ENCODE data around the gene METTL16.

GRCh38 chr17:2393954-2394749 lies 117.5 kb downstream of the METTL16 start:
- TF ChIP-seq, protein P1, sequence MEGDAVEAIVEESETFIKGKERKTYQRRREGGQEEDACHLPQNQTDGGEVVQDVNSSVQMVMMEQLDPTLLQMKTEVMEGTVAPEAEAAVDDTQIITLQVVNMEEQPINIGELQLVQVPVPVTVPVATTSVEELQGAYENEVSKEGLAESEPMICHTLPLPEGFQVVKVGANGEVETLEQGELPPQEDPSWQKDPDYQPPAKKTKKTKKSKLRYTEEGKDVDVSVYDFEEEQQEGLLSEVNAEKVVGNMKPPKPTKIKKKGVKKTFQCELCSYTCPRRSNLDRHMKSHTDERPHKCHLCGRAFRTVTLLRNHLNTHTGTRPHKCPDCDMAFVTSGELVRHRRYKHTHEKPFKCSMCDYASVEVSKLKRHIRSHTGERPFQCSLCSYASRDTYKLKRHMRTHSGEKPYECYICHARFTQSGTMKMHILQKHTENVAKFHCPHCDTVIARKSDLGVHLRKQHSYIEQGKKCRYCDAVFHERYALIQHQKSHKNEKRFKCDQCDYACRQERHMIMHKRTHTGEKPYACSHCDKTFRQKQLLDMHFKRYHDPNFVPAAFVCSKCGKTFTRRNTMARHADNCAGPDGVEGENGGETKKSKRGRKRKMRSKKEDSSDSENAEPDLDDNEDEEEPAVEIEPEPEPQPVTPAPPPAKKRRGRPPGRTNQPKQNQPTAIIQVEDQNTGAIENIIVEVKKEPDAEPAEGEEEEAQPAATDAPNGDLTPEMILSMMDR (IDR thresholded peaks at IDR 0.05), result no peak
- TF ChIP-seq EP300 (IDR thresholded peaks at IDR 0.05; ENCODE audit: low read depth) (no peak), POLR2A (IDR thresholded peaks at IDR 0.05) (no peak), POLR2AphosphoS5 (IDR thresholded peaks at IDR 0.05) (no peak)
